Activated T-helper 2 cell treated with anti-CD3 and anti-CD28 coated beads, Interferon-gamma antibody, Interleukin-2, Interleukin-4, amounts not matched to agents 10 μg/mL and 5 μg/mL and 100 μg/mL, durations not matched to agents 14 hours and 24 hours and 36 hours (primary cell): Measurements from ENCODE around the gene DAPL1. TPM values are rescaled to one million over a fixed set of nuclear protein-coding genes. Genes with fewer than 3 reads are reported as not detected.
"Not testable (repeated sequence)": the region's sequence is repeated elsewhere in the genome, so short reads cannot be mapped to it uniquely, and the experiment has no call there.

Experiments used
- DNase-seq: peaks from one replicate; pipeline ENCODE4 v3.0.0; 2021; ENCODE audit warnings: low spot score
- H3K27ac Mint-ChIP-seq: one replicate; pipeline ENCODE4 v1.8.0; 2021; ENCODE audit warnings: mixed read lengths
- H3K27me3 Mint-ChIP-seq: one replicate; pipeline ENCODE4 v1.8.0; 2021; ENCODE audit warnings: low read depth, mixed read lengths
- H3K36me3 Mint-ChIP-seq: one replicate; pipeline ENCODE4 v1.8.0; 2021; ENCODE audit warnings: low read depth, mixed read lengths
- H3K4me1 Mint-ChIP-seq: one replicate; pipeline ENCODE4 v1.8.0; 2021; ENCODE audit warnings: low read depth, mixed read lengths
- H3K4me3 Mint-ChIP-seq: one replicate; pipeline ENCODE4 v1.8.0; 2021; ENCODE audit warnings: low read depth, mild to moderate bottlenecking, moderate library complexity, mixed read lengths
- H3K9me3 Mint-ChIP-seq: one replicate; pipeline ENCODE4 v1.8.0; 2021; ENCODE audit warnings: mixed read lengths
- intact Hi-C: fragments of 100-400 bp; cut with micrococcal nuclease; formaldehyde crosslinking; loops from one replicate; pipeline ENCODE4 v1.15.1; 2023
- total RNA-seq: library from RNA; stranded (reverse); gene quantifications from 2 replicates; pipeline ENCODE4 v1.2.3, GENCODE V29; 2022

DAPL1 gene
- total RNA-seq, 1 donor from 2014 or later: not detected

DNA sequence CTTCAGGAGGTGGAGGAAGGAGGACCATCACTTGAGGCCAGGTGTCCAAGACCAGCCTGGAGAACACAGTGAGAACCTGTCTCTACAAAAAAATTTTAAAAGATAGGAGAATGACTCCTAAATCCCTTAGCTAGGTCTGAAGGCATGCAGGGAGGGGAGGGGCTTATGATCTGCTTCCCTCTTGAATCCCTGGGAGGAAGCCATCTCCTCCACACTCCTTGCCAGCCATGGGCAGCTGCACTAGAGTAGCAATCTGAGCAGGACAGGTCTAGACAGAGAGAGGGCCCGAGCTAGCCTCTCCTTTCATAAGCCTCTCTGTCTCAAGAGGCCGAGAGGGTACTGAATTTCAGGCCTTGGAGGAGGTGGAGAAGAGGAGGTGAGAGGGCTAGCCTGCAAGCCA lies 42.5 kb downstream of the DAPL1 start:
- intact Hi-C loops: no loop called here
- no peaks in the 10 kb centered on the region for H3K36me3 Mint-ChIP-seq
- H3K27ac Mint-ChIP-seq: no peak overlapping the region
- H3K9me3 Mint-ChIP-seq: no peaks in the 10 kb centered on the region
- no peak overlapping the region for H3K4me3 Mint-ChIP-seq
- no peaks in the 10 kb centered on the region for H3K4me1 Mint-ChIP-seq
- no peak for DNase-seq
- no peaks in the 10 kb centered on the region for H3K27me3 Mint-ChIP-seq

DNA sequence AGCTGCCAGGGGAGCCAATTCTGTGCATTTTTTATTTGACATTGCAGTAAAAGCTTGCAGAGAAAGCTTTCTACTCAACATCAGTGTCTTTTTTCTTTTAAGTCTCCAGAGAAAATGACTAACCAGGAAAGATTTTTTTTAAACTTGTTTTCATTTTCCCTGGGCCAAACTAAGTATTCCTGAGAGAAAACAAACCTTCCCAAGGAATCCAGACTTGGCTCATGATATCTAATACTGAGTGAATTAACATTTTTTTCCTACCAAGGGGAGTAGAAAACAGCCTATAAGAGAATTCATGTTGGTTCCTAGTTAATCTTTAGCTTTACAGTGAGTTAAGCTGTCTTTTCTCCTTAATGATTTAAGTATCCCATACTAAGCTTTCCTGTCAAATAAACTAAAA lies 46.7 kb downstream of the DAPL1 start:
- intact Hi-C loops: no loop called here
- Mint-ChIP-seq H3K27me3 (no peaks in the 10 kb centered on the region), H3K36me3 (no peaks in the 10 kb centered on the region), H3K27ac (no peak overlapping the region), H3K4me1 (no peaks in the 10 kb centered on the region), H3K9me3 (no peaks in the 10 kb centered on the region), H3K4me3 (no peak overlapping the region)
- no peak for DNase-seq

DNA sequence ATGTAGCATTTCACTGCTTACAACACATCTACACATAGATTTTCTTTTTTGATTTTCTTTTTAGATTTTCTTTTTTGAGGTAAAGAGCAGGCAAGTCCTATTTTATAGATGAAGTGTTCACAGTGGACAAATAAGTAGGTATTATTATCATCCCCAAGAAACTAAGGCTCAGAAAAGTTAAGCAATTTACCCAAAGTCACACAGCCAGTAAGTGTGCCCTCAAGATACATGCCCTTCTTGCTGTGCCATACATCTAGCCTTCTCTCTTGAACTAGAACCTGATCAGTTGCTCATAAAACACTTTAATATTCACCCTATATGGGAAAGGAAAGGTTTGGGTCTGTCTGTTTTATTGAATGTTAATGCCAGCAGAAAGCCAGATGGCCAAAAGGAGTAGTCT lies 50.3 kb downstream of the DAPL1 start:
- Mint-ChIP-seq H3K27me3 (no peaks in the 10 kb centered on the region), H3K4me1 (no peaks in the 10 kb centered on the region), H3K27ac (no peak overlapping the region), H3K4me3 (no peak overlapping the region), H3K9me3 (no peaks in the 10 kb centered on the region), H3K36me3 (no peaks in the 10 kb centered on the region)
- DNase-seq: no peak
- intact Hi-C loops: no loop called here

DNA sequence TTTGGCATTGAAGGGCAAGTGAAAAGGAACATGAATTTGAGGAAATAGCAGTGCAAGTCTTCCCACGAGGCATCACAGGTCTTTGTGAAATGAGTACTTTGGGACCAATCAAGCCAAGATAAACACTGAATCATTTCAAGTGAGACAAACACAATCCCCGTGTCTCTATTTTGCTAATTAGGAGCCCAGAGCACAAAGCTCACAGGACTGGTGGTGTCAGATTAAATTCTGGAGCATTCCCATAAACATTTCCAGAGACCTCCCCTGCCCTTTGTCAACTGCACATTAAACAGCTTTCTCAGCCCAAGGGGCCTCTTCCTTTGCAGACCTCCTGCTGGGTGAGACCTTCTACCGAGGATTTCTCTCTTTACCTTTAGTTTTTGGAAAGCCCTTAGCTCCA lies 50.7 kb downstream of the DAPL1 start:
- H3K9me3 Mint-ChIP-seq: no peaks in the 10 kb centered on the region
- H3K4me3 Mint-ChIP-seq: no peak overlapping the region
- intact Hi-C loops: no loop called here
- no peaks in the 10 kb centered on the region for H3K4me1 Mint-ChIP-seq
- H3K27ac Mint-ChIP-seq: no peak overlapping the region
- no peaks in the 10 kb centered on the region for H3K36me3 Mint-ChIP-seq
- no peak for DNase-seq
- no peaks in the 10 kb centered on the region for H3K27me3 Mint-ChIP-seq

DNA sequence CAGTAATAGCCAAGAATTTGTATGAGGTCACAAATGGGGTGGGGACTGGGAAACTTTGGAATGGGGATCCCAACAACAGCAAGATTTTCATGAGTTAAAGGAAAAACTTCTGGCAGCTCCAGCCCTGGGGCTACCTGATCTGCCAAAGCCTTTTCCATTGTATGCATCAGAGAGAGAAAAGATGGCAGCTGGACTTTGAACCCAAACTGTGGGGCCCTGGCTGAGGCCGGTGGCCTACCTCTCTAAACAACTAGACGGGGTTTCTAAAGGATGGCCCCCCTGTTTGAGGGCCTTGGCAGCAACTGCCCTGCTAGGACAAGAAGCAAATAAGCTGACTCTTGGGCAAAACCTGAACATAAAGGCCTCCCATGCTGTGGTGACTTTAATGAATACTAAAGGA lies 52.4 kb downstream of the DAPL1 start:
- intact Hi-C loops, H3K9me3 Mint-ChIP-seq: not testable (repeated sequence)

DNA sequence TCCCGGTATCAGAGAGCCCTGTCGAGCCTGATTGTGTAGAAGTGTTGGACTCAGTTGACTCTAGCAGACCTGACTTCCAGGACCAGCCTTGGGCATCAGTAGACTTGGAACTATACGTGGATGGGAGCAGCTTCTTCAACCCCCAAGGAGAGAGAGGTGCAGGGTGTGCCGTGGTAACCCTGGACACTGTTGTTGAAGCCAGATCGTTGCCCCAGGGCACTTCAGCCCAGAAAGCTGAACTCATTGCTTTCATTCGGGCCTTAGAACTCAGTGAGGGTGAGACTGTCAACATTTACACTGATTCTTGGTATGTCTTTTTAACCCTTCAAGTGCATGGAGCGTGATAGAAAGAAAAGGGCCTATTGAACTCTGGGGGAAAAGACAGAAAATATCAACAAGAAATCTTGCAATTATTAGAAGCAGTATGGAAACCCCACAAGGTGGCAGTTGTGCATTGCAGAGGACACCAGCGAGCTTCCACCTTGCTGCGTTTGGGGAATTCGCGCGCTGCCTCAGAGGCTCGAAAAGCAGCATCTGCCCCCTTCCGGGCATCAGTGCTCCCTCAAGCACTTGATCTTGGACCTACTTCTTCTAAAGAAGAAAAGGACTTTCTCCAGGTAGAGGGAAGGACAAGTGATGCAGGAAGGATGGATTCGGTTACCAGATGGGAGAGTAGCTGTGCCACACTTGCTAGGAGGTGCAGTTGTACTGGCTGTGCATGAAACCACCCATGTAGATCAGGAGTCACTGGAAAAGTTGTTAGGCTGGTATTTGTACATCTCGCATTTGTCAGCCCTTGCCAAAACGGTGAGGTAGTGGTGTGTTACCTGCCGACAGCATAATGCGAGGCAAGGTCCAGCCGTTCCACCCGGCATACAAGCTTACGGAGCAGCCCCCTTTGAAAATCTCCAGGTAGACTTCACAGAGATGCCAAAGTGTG lies 53.2 kb downstream of the DAPL1 start:
- H3K9me3 Mint-ChIP-seq, H3K4me1 Mint-ChIP-seq, DNase-seq, intact Hi-C loops, H3K27ac Mint-ChIP-seq, H3K36me3 Mint-ChIP-seq, H3K27me3 Mint-ChIP-seq, H3K4me3 Mint-ChIP-seq: not testable (repeated sequence)

More for the DNA sequence above, 52.4 kb downstream of the DAPL1 start:
- H3K36me3 Mint-ChIP-seq, DNase-seq, H3K4me3 Mint-ChIP-seq, H3K27me3 Mint-ChIP-seq, H3K4me1 Mint-ChIP-seq, H3K27ac Mint-ChIP-seq: not testable (repeated sequence)

DNA sequence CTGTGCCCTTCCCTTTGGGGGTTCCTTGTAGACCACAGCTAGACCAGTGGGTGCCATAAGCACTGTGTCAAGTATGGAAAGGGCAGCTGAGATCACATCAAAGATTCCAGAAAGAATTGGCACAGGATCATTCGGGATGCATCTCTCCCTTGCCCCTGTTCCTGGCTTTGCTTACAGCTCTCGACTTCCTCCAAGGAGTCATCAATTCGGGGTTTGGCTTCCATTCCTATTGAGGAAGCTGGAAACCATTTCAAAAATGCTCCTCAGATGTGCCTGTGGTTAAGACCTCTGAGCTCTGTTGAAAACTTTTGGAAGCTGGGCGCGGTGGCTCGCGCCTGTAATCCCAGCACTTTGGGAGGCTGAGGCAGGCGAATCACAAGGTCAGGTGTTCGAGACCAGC lies 65.1 kb downstream of the DAPL1 start:
- intact Hi-C loops, H3K9me3 Mint-ChIP-seq, DNase-seq, H3K4me1 Mint-ChIP-seq, H3K36me3 Mint-ChIP-seq, H3K27me3 Mint-ChIP-seq, H3K27ac Mint-ChIP-seq, H3K4me3 Mint-ChIP-seq: not testable (repeated sequence)

DNA sequence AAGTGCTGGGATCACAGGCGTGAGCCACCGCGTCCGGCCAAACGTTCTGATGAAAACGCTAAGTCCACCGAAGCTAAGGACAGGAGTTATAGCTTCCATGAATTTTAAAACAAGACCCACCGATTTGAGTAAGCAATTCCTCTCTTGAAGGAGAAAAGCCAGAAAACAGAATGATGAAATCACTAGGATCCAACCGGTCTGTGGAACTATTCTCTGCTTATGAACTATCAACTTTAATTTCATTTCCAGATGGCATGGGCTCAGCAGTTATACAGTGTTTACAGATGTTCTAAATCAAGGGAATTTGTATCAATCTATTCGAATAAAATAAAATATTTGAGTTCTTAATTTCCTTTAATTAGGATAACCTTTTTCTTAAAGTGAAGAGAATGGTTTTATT lies 66.5 kb downstream of the DAPL1 start:
- H3K9me3 Mint-ChIP-seq, H3K4me1 Mint-ChIP-seq, intact Hi-C loops, DNase-seq, H3K27me3 Mint-ChIP-seq, H3K36me3 Mint-ChIP-seq, H3K27ac Mint-ChIP-seq, H3K4me3 Mint-ChIP-seq: not testable (repeated sequence)

DNA sequence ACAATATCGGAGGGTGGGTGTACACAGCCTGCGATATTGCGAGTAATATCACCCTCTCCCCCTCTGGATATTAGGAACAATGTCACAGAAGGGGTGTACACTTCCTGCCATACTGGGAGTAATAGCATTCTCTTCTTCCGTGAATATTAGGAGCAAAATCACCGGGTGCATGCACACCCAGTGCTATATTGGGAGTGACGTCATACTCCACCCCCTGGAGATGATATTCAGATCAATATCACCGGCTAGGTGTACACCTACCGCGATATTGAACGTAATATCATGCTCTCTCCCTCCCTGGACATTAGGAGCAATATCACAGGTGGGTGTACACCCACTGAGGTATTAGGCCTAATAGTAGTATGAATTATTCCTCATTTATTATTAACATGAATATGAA lies 70.4 kb downstream of the DAPL1 start:
- H3K4me3 Mint-ChIP-seq, H3K27ac Mint-ChIP-seq, H3K27me3 Mint-ChIP-seq, H3K9me3 Mint-ChIP-seq, H3K36me3 Mint-ChIP-seq, H3K4me1 Mint-ChIP-seq, DNase-seq, intact Hi-C loops: not testable (repeated sequence)

Other genes starting within 250 kb of the DAPL1 start
- gene TANC1, start 173.3 kb downstream of the DAPL1 start, total RNA-seq: 0.34 TPM in 2 replicates